IgD-negative memory B cell (primary cell): ENCODE measurements around the gene NCBP2. TPM values are rescaled to one million over a fixed set of nuclear protein-coding genes. Genes with fewer than 3 reads are reported as not detected.

Experiments used
- H3K27ac Mint-ChIP-seq, 3 donors: one replicate each; pipeline ENCODE4 v1.8.0; 2020 to 2022; ENCODE audit warnings: mild to moderate bottlenecking in 3 of 3, mixed read lengths in 3 of 3, moderate library complexity in 1 of 3
- H3K27me3 Mint-ChIP-seq: one replicate; pipeline ENCODE4 v1.8.0; 2021; ENCODE audit warnings: mixed read lengths
- H3K36me3 Mint-ChIP-seq: one replicate; pipeline ENCODE4 v1.8.0; 2020; ENCODE audit warnings: mild to moderate bottlenecking, mixed read lengths
- H3K4me1 Mint-ChIP-seq, 3 donors: one replicate each; pipeline ENCODE4 v1.8.0; 2020 to 2022; ENCODE audit warnings: mixed read lengths in 3 of 3, mild to moderate bottlenecking in 1 of 3
- H3K4me3 Mint-ChIP-seq, 4 donors: one replicate each; pipeline ENCODE4 v1.8.0; 2020 to 2022; ENCODE audit warnings: mild to moderate bottlenecking in 4 of 4, mixed read lengths in 4 of 4, moderate library complexity in 3 of 4
- H3K9me3 Mint-ChIP-seq, 3 donors: one replicate each; pipeline ENCODE4 v1.8.0; 2020 to 2021; ENCODE audit warnings: mixed read lengths in 3 of 3, mild to moderate bottlenecking in 1 of 3
- polyA plus RNA-seq: library from polyadenylated mRNA; unstranded; fragments of 300-500 nt; fragmentation: Illumina TruSeq; gene quantifications from one replicate; pipeline ENCODE4 v1.2.3, GENCODE V29; 2021

NCBP2 gene
- polyA plus RNA-seq: 74.1 TPM

DNA sequence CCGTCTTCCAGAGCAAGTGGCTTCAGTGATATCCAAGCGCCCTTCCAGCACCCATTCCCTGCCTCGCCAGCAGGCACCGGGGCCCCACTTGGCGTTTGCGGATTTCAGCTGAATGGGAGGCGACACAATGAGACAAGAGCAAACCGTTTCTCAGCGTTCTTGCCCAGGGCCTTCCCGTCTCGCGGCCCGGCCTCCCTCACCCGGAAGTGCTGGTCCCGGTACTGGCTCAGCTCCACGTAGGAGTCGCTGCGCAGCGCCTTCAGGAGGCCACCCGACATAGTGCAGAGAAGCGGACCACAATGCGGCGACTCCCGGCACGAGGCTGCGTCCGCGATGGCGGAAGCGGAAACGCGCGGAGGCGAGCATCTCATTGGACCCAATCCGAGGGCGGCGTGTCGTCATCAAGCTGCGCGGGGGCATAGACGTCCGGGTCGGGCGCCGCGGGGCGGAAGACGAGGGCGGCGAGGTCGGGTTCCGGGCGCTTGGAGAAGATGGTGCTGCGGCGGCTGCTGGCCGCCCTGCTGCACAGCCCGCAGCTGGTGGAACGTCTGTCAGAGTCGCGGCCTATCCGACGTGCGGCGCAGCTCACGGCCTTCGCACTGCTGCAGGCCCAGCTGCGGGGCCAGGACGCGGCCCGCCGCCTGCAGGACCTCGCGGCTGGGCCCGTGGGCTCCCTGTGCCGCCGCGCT lies at the start of gene NCBP2:
NCBP2 (minus strand) TSS at position 303 of the 689 bp plus-strand sequence; CDS start at position 278, 25 bp downstream.
- Mint-ChIP-seq H3K9me3 (no peaks in the 10 kb centered on the region), H3K4me1 (peaks cover 32 to 44% (median 40%) of the 10 kb centered on the region in 3 donors), H3K36me3 (no peaks in the 10 kb centered on the region), H3K27me3 (no peaks in the 10 kb centered on the region), H3K27ac (peak within 1 kb of the TSS; percentile 97 to 98 (median 97)), H3K4me3 (peak within 1 kb of the TSS; percentile 94 to 99 (median 96))

DNA sequence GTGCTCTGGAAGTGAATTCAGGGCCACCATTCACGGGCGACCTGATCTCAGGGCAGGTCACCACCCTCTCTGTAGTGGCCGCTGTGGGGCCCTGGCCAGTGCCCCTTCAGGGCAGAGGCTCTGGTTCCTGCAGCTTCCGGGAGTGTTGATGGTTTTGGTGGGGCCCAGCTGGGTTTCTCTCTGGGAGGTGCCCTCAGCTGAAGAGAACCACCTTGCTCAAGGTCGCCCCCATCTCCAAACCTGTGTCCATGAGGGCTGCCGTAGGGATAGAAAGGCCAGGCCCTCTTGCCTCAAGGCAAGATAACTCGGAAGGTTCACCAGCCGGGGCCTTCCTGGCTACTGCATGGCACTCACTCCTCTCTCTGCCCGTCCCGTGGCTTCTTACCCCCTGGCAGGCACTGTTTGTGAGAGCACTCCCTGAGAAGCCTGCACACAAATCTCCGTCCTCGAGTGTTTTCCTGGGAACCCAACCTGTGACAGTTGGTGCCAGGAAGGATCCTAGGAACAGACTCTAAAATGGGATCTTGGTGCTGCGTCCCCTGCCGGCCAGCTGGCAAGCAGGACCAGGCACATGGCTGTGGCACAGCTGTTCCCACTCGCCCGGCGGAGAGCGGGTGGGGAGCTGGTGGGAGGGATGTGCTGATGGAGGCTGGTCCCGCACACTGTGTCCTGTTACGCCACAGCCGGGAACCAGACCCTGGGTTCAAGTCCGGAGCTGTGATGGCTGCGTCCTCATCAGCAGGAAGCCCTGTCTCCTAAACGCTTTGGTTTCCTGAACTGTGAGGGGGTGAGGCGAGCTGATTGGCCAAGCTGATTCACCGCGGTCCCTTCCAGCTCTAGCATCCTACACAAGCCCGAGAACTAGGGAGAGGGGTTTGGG lies 49.5 kb upstream of the NCBP2 start:
- no peaks in the 10 kb centered on the region for H3K4me1 Mint-ChIP-seq
- no peak overlapping the region for H3K4me3 Mint-ChIP-seq
- H3K9me3 Mint-ChIP-seq: no peaks in the 10 kb centered on the region
- no peak overlapping the region for H3K27ac Mint-ChIP-seq
- no peaks in the 10 kb centered on the region for H3K36me3 Mint-ChIP-seq
- peaks cover 10% of the 10 kb centered on the region for H3K27me3 Mint-ChIP-seq

DNA sequence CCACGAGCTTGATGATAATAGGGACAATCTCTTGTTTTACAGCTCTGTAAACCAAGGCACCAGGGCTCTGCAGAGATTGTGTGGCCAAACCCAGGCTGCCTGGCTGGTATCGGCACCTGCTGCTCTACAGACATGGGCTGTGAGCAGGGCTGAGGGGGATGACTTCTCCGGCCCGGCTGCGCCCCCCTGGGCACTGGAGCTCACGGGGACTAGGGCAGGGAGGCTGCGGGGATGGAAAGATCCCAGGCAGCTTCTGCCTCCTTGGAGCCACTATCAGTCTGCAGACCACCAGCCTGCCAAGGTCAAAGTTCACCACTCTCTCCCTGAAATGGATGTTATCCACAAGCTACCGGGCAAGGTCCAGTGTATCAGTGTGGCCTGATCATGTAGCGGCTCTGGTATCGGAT lies 48.3 kb upstream of the NCBP2 start:
- Mint-ChIP-seq H3K36me3 (no peaks in the 10 kb centered on the region), H3K4me1 (no peaks in the 10 kb centered on the region), H3K27ac (no peak overlapping the region), H3K27me3 (peaks cover 12% of the 10 kb centered on the region), H3K9me3 (peaks cover 0 to 2% (median 0%) of the 10 kb centered on the region in 3 donors), H3K4me3 (no peak overlapping the region)

DNA sequence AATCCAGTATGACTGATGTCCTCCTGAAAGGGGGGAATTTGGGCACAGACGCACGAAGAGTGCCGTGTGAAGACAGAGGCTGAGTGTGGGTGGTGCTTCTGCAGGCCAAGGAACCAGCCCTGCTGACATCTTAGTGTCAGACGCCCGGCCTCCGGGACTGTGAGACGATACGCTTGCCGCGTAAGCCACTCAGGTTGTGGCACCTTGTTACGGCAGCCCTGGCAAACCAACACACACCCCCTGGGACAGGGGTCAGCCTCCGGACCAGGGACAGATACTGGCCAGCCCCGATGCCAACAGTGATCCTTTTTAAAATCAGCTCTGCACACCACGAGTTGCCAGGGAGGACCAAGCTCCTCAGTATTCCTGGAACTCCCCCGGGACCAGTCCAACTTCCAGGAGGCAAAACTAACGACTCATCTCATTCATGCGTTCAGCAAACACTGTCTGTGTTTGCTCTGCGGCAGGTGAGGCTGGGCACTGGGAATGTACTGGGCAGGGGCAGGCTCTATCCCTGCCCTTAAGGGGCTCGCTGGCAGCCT lies 47.5 kb upstream of the NCBP2 start:
- Mint-ChIP-seq H3K4me1 (no peaks in the 10 kb centered on the region), H3K9me3 (peaks cover 0 to 2% (median 0%) of the 10 kb centered on the region in 3 donors), H3K4me3 (no peak overlapping the region), H3K27ac (no peak overlapping the region), H3K36me3 (no peaks in the 10 kb centered on the region), H3K27me3 (peaks cover 12% of the 10 kb centered on the region)

DNA sequence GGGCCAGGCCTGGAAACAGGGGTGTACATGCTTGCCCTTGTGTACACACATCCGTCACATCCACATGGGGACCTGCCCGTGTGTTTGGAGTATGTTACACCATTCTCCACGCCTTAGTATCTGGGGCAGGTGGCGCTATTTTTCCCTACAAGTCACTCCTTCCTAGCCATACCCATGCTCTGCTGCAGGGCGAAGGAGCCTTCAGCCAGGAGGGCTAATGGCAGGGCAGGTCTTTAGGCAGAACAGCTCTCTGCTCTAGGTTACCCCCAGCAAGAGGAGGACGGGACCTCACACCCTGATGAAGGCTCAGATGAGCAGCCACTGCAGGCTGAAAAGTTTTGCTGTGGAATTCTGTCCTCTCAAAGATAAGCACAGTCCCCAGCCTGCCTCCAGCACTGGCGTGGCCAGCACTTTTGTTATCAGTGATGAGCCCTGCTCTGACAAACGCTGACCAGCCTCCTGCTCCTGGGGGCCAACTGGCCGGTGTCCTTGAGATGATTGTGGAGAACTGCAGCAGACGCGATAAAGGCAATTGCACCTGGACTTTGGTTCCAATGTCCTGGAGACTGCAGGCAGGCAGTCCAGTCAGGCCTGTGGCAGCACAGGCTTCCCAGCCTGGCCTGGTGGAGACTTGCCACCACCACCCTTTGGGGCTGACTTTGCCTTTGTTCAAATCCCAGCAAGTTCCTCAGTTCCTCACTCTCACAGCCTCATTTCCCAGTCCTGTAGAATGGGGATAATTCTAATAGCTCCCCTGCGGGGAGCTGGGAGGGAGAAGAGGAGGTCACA lies 46.1 kb upstream of the NCBP2 start:
- Mint-ChIP-seq H3K36me3 (no peaks in the 10 kb centered on the region), H3K27ac (no peak overlapping the region), H3K27me3 (peaks cover 12% of the 10 kb centered on the region), H3K9me3 (peaks cover 0 to 12% (median 4%) of the 10 kb centered on the region in 3 donors), H3K4me1 (no peaks in the 10 kb centered on the region), H3K4me3 (no peak overlapping the region)

DNA sequence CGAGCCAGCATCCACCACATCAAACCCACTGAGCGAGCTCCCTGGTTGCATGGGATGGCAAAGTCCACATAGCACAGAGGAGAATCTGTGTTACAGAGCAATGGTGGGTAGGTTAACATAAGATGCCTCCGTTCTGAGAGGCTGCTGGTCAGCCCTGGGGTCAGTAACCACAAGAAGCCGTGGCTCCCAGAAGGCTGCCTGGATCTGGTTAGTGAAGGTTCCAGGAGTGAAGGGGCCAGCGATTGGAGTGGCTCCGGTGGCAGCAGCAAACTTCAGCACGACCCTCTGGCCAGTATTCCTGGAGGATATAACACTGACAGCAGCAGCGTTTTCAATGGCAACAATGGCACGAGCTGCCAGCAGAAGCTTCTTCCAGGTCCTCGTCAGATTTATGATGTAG lies 44.7 kb upstream of the NCBP2 start:
- H3K4me3 Mint-ChIP-seq: no peak overlapping the region
- no peak overlapping the region for H3K27ac Mint-ChIP-seq
- no peaks in the 10 kb centered on the region for H3K36me3 Mint-ChIP-seq
- no peaks in the 10 kb centered on the region for H3K4me1 Mint-ChIP-seq
- peaks cover 12% of the 10 kb centered on the region for H3K27me3 Mint-ChIP-seq
- H3K9me3 Mint-ChIP-seq: peaks cover 0 to 16% (median 5%) of the 10 kb centered on the region in 3 donors

DNA sequence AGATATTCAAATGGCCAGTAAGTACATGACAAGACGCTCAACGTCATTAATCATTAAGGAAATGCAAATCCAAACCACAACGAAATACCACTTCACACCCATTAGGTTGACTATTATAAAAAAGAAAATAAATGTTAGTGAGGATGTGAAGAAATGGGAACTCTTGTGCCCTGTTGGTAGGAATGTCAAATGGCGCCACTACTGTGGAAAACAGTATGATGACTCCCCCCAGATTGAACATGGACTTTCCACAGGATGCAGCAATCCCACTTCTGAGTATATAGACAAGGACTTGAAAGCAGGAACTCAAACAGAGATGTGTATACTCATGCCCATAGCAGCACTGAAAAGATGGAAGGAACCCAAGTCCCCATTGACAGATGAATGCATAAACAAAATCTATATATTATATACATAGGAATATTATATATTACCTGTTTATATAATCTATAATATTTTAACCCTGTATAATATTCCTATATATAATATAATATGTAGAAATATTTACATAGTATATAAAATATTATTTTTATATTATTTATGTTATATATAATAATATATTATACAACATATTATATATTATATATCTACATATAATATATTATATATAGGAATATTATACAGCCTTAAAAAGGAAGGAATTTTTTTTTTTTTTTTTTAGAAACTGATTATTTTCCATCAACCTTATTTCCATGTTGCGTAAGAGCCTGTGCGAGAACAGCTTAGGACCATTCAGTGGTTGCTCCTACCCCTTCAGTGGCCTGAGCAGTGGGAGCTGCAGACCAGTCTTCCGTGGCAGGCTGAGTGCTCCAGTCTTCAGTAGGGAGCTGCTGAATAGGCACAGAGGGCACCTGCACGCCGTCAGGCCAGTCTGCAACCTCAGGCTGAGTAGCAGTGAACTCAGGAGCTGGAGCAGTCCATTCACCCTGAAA lies 43.9 kb upstream of the NCBP2 start:
- H3K4me3 Mint-ChIP-seq: no peak overlapping the region
- H3K36me3 Mint-ChIP-seq: peaks cover 2% of the 10 kb centered on the region
- H3K4me1 Mint-ChIP-seq: peaks cover 0 to 4% (median 3%) of the 10 kb centered on the region in 3 donors
- peaks cover 4 to 20% (median 5%) of the 10 kb centered on the region in 3 donors for H3K9me3 Mint-ChIP-seq
- H3K27ac Mint-ChIP-seq: no peak overlapping the region
- peaks cover 19% of the 10 kb centered on the region for H3K27me3 Mint-ChIP-seq

DNA sequence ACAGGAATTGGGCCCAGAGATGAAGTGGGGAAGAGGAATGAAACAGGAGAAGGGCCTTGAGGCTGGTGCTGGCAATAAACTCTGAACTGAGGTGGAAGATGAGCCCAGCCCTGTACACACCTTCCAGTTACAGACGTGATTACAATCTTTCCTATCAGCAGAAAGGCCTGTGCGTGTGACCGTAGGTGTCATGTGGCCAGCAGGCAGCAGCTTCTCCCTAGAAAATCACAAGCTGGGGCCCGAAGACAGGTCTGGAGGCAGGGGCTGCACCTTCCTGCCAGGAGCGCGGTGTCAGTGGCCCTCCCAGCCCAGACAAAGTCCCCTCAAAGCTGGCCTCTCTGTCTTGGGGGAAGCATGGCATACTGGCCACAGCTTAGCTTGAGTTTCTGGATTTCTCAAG lies 43.0 kb upstream of the NCBP2 start:
- peaks cover 2% of the 10 kb centered on the region for H3K36me3 Mint-ChIP-seq
- peaks cover 21% of the 10 kb centered on the region for H3K27me3 Mint-ChIP-seq
- peaks cover 0 to 4% (median 3%) of the 10 kb centered on the region in 3 donors for H3K4me1 Mint-ChIP-seq
- peaks cover 4 to 20% (median 5%) of the 10 kb centered on the region in 3 donors for H3K9me3 Mint-ChIP-seq
- H3K27ac Mint-ChIP-seq: no peak overlapping the region
- no peak overlapping the region for H3K4me3 Mint-ChIP-seq

DNA sequence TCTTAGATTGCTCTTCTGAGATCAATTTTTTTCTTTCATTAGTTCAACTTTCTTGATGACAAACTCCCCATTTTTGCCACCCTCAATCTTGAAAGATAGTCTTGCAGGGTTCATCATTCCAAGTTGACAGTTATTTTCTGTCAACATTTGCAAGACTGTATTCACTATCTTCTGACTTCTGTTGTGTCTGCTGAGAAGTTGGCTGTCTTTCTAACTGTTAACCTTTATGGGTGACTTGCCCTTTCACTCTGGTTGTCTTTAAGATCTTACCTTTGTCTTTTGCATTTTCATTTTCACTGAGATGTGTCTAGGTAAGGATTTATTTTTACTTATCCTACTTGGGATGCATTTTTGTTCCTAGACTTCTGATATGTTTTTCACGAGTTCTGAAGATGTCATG lies 40.9 kb upstream of the NCBP2 start:
- Mint-ChIP-seq H3K36me3 (peaks cover 2% of the 10 kb centered on the region), H3K27me3 (peaks cover 23% of the 10 kb centered on the region), H3K4me1 (peaks cover 0 to 8% (median 4%) of the 10 kb centered on the region in 3 donors), H3K27ac (no peak overlapping the region), H3K9me3 (peaks cover 4 to 20% (median 5%) of the 10 kb centered on the region in 3 donors), H3K4me3 (no peak overlapping the region)

DNA sequence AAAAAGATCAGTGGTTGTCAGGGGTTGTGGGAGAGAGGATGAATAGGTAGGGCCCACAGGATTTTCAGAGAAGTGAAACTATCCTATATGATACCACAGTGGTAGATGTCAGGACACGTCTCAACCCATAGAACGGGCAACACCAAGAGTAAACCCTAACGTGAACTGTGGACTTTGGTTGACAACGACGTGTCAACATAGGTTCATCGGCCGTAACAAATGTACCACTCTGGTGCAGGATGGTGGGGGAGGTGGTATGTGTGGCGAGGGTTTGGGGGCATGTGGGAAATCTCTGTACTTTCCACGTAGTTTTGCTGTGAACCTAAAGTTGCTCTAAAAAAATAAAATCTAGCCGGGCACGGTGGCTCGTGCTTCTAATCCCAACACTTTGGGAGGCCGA lies 39.3 kb upstream of the NCBP2 start:
- Mint-ChIP-seq H3K36me3 (peaks cover 2% of the 10 kb centered on the region), H3K4me3 (no peak overlapping the region), H3K27me3 (peaks cover 17% of the 10 kb centered on the region), H3K4me1 (peaks cover 0 to 8% (median 4%) of the 10 kb centered on the region in 3 donors), H3K27ac (no peak overlapping the region), H3K9me3 (peaks cover 4 to 20% (median 5%) of the 10 kb centered on the region in 3 donors)

DNA sequence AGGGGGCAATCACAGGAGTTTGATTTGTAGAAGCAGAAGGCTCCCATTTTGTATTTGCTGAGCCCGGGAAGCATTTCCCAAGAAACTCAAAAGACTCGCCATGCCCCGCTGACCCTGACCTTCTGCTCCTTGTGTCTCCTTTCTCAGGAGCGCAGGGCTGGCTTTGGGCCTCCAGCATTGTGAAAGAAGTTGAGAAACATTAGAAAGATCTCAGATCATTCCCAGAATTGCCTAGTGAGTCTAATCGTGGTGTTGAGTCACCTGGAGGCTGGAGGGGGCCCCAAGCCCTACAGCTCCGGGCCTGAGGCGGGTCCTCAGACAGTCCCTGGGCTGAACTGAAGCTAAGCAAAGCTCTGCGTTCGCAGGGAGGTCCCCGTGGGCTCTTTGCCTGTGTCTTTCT lies 37.2 kb upstream of the NCBP2 start:
- Mint-ChIP-seq H3K4me3 (no peak overlapping the region), H3K27ac (no peak overlapping the region), H3K9me3 (peaks cover 4 to 20% (median 4%) of the 10 kb centered on the region in 3 donors)

DNA sequence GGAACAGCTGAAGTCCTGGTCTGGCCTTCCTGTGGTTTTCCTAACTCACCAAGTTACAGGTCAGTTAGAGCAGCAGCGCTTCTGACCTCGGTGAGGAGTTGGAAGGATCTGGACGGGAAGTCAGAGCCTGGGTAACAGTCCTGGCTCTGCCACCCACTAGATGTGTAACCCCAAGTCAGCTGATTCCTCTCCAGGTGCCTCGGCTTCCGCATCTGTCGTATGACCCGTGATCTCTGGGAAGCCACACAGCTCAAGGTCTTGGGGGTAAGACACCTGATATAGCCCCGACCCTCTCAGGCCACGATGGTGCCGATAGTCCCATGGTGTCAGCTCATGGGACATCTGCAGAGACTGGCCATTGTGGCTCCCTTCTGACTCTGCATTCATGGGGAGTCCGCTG lies 34.6 kb upstream of the NCBP2 start:
- no peak overlapping the region for H3K4me3 Mint-ChIP-seq
- peaks cover 2% of the 10 kb centered on the region for H3K36me3 Mint-ChIP-seq
- H3K4me1 Mint-ChIP-seq: peaks cover 0 to 8% (median 4%) of the 10 kb centered on the region in 3 donors
- no peak overlapping the region for H3K27ac Mint-ChIP-seq
- peaks cover 19% of the 10 kb centered on the region for H3K27me3 Mint-ChIP-seq
- H3K9me3 Mint-ChIP-seq: peaks cover 0 to 4% (median 4%) of the 10 kb centered on the region in 3 donors

More for the DNA sequence above, 37.2 kb upstream of the NCBP2 start:
- H3K36me3 Mint-ChIP-seq: peaks cover 2% of the 10 kb centered on the region
- H3K27me3 Mint-ChIP-seq: peaks cover 19% of the 10 kb centered on the region
- peaks cover 0 to 8% (median 4%) of the 10 kb centered on the region in 3 donors for H3K4me1 Mint-ChIP-seq

DNA sequence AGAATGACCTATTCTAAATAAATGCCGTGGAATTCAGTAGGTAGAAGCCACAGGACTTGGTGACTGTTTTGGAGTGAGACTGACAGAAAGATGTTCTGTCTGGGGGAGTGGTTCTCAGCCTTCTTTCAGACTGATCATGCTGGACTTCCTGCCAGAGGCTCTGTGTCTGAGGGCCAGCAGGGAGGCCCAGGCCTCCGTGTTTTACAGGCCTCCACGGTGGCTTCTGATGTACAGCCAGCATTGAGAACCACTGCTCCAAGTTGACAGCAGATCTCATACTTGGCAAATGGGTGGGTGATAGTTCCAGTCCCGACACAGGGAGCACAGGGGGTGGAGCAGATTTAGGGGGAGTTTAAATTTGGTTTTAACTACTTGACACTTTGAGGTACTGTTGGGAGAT lies 33.0 kb upstream of the NCBP2 start:
- Mint-ChIP-seq H3K27ac (peak overlapping the region in 1 of 3 donors; percentile 2), H3K27me3 (peaks cover 11% of the 10 kb centered on the region), H3K4me1 (peaks cover 0 to 9% (median 0%) of the 10 kb centered on the region in 3 donors), H3K9me3 (no peaks in the 10 kb centered on the region), H3K4me3 (no peak overlapping the region), H3K36me3 (no peaks in the 10 kb centered on the region)
